SK-N-MC (cell line): ENCODE data around the gene PIM3.

Source experiments
- EZH2 ChIP-seq: fragments of 200-600 bp; sonication (generic); IDR thresholded peaks from one replicate; pipeline ENCODE4 v1.6.1; 2017; ENCODE audit warnings: antibody characterized with exemption
- FOXP2 ChIP-seq: optimal IDR thresholded peaks from 2 replicates; pipeline ENCODE3; 2011; ENCODE audit warnings: mild to moderate bottlenecking, moderate library complexity; ENCODE audit not compliant: insufficient read depth; ENCODE audit errors: extremely low read length, control extremely low read depth
- POLR2AphosphoS5 ChIP-seq: IDR thresholded peaks from 2 replicates; pipeline ENCODE4 v1.6.1; 2012; ENCODE audit warnings: mild to moderate bottlenecking, low read depth, low read length, borderline replicate concordance

DNA sequence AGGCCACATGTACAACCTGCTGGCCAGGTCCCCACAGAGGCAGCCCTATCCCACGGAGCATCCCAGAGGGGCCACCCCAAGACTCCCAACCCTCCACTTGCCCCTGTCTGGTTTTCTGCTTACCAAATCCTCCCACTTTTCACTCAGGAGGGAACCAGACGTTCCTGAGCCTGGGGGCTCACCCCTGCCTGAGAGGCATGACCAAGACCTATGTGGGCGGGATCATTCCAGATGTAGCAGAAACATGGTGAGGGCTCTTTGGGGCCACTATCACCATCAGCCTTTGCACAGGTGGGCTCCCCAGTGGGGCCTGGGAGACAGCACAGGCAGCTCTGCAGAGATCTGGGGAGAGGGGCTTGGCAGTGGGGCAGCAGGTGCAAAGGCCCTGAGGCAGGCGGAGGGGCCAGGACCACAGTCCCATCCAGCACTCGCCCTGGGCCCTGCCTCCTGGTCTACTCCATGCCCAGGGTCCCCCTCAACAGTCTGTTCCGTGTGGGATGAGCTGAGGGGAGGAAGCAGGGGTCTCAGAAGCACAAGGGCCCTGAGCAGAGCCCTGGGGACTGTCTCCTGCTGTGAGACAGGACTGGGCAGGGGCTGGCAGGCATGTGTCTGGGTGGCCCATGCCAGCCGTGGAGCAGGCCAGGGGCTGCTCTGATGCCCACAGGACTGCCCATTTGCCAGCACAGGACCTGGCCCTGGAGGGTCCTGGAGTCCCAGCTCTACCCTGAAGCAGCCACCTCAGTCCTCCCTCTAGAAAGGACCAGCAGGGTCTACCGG, 9.4 kb downstream of the PIM3 start:
- TF ChIP-seq POLR2AphosphoS5, result no peak
- TF ChIP-seq EZH2, result no peak
- no peak for TF ChIP-seq FOXP2
